SK-N-SH (cell line): ENCODE results near the gene PRR20G.

Source experiments
- CHD2 ChIP-seq: fragments of 150-350 bp; IDR thresholded peaks from 2 replicates; pipeline ENCODE4 v1.6.1; 2018; ENCODE audit warnings: low read length; ENCODE audit not compliant: partially characterized antibody
- ELF1 ChIP-seq: IDR thresholded peaks from 2 replicates; pipeline ENCODE4 v1.4.0; 2012
- EP300 ChIP-seq, 2 experiments: IDR thresholded peaks; 2 replicates each; pipeline versions ENCODE4 v1.4.0 to v1.6.1; 2012; ENCODE audit warnings: borderline replicate concordance in 1 of 2, low read depth in 1 of 2, low read length in 1 of 2
- EZH2phosphoT487 ChIP-seq: fragments of 200-600 bp; sonication (generic); IDR thresholded peaks from 2 replicates; pipeline ENCODE4 v1.6.1; 2017; ENCODE audit warnings: low read depth, mixed run types, mild to moderate bottlenecking, antibody characterized with exemption, moderate library complexity, borderline replicate concordance
- GABPA ChIP-seq: IDR thresholded peaks from 2 replicates; pipeline ENCODE4 v1.4.0; 2012; ENCODE audit warnings: low read depth, mild to moderate bottlenecking
- GATA2 ChIP-seq: sonication (generic); formaldehyde crosslinking; IDR thresholded peaks from 2 replicates; pipeline ENCODE4 v1.5.0; 2020; ENCODE audit warnings: mild to moderate bottlenecking, missing genetic modification reagents
- MXI1 ChIP-seq: IDR thresholded peaks from 2 replicates; pipeline ENCODE4 v1.6.1; 2012; ENCODE audit warnings: mild to moderate bottlenecking, low read depth, low read length, improper control_type of control experiment
- NFIC ChIP-seq: IDR thresholded peaks from 2 replicates; pipeline ENCODE4 v1.4.0; 2012; ENCODE audit warnings: borderline replicate concordance
- POLR2AphosphoS5 ChIP-seq: IDR thresholded peaks from 2 replicates; pipeline ENCODE4 v1.6.1; 2012; ENCODE audit warnings: low read depth, low read length
- SIN3A ChIP-seq: IDR thresholded peaks from 2 replicates; pipeline ENCODE4 v1.6.1; 2012; ENCODE audit warnings: low read depth, mild to moderate bottlenecking, low read length, moderate library complexity, borderline replicate concordance
- TAF1 ChIP-seq: IDR thresholded peaks from 2 replicates; pipeline ENCODE4 v1.6.1; 2012; ENCODE audit warnings: low read depth, mild to moderate bottlenecking, low read length, moderate library complexity, borderline replicate concordance
- TF ChIP-seq, protein P1 (sequence below): fragments of 200-600 bp; sonication (generic); IDR thresholded peaks from 2 replicates; pipeline ENCODE4 v1.6.1; 2017; ENCODE audit warnings: antibody characterized with exemption, mild to moderate bottlenecking, moderate library complexity
- TF ChIP-seq, protein P2 (sequence below): IDR thresholded peaks from 2 replicates; pipeline ENCODE4 v1.6.1; 2012; ENCODE audit warnings: mild to moderate bottlenecking, low read depth, low read length, moderate library complexity
- TF ChIP-seq, protein P3 (sequence below): fragments of 150-350 bp; IDR thresholded peaks from 2 replicates; pipeline ENCODE4 v1.6.1; 2017; ENCODE audit warnings: antibody characterized with exemption, low read length, low read depth, borderline replicate concordance

DNA sequence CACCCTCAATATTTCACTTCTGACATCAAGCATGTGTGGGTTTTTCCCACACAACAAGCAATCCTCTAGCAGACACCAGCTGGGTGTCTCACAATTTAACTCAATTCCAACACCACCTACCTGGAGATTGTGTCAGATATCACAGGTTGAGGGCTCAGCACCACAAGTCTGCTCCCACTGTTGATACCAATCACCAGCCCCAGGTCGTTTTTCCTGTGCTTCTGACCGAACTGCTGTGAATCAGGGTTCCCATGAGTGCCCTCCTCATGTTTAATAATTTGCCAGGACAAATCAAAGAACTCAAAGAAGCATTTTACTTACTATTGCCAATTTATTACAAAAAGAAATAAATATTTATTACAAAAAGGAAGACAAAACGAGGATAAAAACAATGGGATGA is 25.0 kb upstream of the PRR20G start:
- TF ChIP-seq EP300 (IDR thresholded peaks at IDR 0.05; ENCODE audit: borderline replicate concordance in 1 of 2, low read depth in 1 of 2, low read length in 1 of 2) (no peak), POLR2AphosphoS5 (no peak), ELF1 (no peak), SIN3A (no peak), EZH2phosphoT487 (no peak), CHD2 (no peak), NFIC (no peak), MXI1 (no peak), GATA2 (CRISPR knock-in tag) (peak; percentile 39), TAF1 (no peak), GABPA (no peak)
- TF ChIP-seq, protein P1, sequence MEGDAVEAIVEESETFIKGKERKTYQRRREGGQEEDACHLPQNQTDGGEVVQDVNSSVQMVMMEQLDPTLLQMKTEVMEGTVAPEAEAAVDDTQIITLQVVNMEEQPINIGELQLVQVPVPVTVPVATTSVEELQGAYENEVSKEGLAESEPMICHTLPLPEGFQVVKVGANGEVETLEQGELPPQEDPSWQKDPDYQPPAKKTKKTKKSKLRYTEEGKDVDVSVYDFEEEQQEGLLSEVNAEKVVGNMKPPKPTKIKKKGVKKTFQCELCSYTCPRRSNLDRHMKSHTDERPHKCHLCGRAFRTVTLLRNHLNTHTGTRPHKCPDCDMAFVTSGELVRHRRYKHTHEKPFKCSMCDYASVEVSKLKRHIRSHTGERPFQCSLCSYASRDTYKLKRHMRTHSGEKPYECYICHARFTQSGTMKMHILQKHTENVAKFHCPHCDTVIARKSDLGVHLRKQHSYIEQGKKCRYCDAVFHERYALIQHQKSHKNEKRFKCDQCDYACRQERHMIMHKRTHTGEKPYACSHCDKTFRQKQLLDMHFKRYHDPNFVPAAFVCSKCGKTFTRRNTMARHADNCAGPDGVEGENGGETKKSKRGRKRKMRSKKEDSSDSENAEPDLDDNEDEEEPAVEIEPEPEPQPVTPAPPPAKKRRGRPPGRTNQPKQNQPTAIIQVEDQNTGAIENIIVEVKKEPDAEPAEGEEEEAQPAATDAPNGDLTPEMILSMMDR: no peak
- TF ChIP-seq, protein P2, sequence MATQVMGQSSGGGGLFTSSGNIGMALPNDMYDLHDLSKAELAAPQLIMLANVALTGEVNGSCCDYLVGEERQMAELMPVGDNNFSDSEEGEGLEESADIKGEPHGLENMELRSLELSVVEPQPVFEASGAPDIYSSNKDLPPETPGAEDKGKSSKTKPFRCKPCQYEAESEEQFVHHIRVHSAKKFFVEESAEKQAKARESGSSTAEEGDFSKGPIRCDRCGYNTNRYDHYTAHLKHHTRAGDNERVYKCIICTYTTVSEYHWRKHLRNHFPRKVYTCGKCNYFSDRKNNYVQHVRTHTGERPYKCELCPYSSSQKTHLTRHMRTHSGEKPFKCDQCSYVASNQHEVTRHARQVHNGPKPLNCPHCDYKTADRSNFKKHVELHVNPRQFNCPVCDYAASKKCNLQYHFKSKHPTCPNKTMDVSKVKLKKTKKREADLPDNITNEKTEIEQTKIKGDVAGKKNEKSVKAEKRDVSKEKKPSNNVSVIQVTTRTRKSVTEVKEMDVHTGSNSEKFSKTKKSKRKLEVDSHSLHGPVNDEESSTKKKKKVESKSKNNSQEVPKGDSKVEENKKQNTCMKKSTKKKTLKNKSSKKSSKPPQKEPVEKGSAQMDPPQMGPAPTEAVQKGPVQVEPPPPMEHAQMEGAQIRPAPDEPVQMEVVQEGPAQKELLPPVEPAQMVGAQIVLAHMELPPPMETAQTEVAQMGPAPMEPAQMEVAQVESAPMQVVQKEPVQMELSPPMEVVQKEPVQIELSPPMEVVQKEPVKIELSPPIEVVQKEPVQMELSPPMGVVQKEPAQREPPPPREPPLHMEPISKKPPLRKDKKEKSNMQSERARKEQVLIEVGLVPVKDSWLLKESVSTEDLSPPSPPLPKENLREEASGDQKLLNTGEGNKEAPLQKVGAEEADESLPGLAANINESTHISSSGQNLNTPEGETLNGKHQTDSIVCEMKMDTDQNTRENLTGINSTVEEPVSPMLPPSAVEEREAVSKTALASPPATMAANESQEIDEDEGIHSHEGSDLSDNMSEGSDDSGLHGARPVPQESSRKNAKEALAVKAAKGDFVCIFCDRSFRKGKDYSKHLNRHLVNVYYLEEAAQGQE: no peak
- TF ChIP-seq, protein P3, sequence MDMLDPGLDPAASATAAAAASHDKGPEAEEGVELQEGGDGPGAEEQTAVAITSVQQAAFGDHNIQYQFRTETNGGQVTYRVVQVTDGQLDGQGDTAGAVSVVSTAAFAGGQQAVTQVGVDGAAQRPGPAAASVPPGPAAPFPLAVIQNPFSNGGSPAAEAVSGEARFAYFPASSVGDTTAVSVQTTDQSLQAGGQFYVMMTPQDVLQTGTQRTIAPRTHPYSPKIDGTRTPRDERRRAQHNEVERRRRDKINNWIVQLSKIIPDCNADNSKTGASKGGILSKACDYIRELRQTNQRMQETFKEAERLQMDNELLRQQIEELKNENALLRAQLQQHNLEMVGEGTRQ: no peak
